ENCODE results near the gene CFAP97D1. TPM values are rescaled to one million over a fixed set of nuclear protein-coding genes. Genes with fewer than 3 reads are reported as not detected.

Gene CFAP97D1
- total RNA-seq, 2 donors from 2014 or later, result not detected

DNA sequence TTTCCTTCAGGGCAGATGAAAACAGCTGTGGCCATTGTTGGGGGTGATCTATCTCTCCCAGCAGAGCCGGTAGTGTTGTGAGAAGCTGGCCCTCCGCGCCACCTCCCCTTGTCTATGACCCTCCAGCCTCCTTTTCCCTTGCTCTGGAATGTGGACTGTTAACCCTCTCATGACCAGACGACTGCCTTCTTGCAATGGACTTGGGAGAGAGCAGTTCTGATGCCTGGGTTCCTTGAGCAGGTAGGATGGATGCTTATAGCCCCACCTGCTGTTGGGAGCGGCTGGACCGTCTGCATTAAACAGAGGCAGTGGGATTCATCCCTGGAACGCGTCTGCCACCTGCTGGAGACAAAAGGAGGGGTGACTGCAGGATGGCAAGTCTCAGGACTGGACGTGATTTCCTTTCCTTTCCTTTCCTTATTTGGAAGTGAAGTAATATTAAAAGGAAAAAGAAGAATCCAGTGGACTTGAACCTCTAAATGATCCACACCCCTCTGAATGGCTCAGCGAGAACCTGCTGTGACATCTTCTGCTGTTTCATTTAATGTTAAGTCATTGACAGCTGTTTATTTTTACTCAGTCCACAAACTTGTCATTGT is 19.9 kb upstream of the CFAP97D1 start:
- Mint-ChIP-seq H3K9me3 (no peaks in the 10 kb centered on the region), H3K27ac (no peak overlapping the region), H3K36me3 (no peaks in the 10 kb centered on the region)
- peak; percentile 94 to 96 for ATAC-seq
- DNase-seq (ENCODE audit: low spot score in 2 of 2), result peak; percentile 86 to 93

DNA sequence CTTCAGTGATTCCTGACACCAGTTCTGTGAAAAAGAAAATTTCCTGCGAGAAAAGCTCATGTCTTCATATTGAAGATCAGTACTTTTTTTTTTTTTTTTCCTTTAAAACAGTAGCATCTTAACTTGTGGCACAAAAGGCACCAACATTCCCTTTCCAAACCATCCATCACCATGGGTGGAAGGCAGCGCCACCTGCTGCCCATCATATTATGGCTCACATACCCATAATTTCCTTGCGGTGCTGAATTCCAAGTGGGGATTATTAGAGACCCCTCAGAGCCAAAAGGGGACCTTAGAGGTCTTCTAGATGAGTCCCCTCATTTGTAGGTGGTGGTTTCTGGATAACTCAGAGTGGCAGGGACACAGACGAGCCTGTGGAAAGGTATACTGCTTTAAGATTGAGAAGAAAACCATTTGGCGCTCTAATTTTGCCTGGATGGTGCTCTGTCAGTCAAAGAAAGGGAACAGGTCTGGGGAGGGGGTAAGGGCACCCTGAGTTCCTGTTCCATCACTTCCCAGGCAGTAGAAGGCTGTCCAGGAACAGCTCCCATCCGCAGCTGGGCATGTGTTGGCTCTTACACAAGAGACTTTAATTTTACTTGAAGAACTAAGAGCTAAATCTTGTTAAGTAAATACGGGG is 13.7 kb upstream of the CFAP97D1 start:
- Mint-ChIP-seq H3K36me3 (no peaks in the 10 kb centered on the region), H3K9me3 (no peaks in the 10 kb centered on the region), H3K27ac (no peak overlapping the region)
- ATAC-seq (no peak), DNase-seq (ENCODE audit: low spot score in 2 of 2) (peak in 1 of 2 donors; percentile 50)

DNA sequence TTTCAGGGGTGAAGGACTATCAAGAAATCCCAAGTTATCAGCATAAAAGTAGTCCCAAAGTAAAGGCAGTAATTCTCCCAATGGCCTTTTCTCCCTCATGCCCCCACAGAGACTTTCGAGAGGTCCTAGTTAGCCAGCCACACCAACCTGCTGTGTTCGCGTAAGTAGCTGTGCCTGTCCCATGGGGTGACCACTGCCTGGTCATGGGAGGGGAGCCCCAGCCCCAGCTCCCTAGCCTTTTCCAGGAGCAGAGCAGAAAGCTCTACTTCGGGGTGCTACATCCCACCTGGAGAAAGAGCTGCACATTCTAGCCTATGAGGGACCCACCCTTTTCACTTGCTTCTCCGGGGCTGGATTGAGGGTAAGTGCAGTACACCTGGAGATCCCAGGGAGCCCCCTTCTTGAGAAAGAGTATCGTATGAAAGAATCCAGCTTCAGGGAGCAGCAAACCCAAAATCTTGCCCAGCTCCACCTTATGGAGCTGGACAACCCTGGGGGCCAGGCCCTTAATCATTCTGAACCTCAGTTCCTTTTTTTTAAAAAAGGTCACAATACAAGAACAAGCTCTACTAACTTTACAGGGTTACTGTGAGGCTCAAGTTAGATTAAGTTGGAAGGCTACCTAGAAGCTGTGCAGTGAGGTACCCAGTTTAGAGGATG is 13.1 kb upstream of the CFAP97D1 start:
- Mint-ChIP-seq H3K36me3 (peaks cover 0 to under 1% of the 10 kb centered on the region in 2 donors), H3K9me3 (no peaks in the 10 kb centered on the region), H3K27ac (no peak overlapping the region)
- DNase-seq (ENCODE audit: low spot score in 2 of 2) (no peak), ATAC-seq (no peak)

DNA sequence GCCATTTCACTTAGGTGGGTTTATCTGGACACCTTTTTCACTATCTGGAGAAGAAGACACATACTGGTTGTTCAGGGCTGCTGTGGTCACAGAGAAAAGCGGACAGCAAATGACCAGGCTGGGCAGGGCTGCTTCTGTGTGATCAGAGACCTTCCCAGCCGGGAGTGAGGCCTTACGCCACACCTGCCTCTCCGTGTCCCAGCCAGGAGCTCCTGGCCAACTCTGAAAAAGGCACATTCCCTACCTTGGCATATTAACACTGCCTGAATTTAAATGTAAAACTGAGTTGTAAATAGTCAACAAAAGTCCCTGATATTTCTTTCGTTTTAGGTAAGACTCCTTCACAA is 12.5 kb upstream of the CFAP97D1 start:
- ATAC-seq (no peak), DNase-seq (ENCODE audit: low spot score in 2 of 2) (no peak)
- peaks cover 0 to 6% of the 10 kb centered on the region in 2 donors for H3K36me3 Mint-ChIP-seq
- H3K9me3 Mint-ChIP-seq, result no peaks in the 10 kb centered on the region
- no peak overlapping the region for H3K27ac Mint-ChIP-seq

DNA sequence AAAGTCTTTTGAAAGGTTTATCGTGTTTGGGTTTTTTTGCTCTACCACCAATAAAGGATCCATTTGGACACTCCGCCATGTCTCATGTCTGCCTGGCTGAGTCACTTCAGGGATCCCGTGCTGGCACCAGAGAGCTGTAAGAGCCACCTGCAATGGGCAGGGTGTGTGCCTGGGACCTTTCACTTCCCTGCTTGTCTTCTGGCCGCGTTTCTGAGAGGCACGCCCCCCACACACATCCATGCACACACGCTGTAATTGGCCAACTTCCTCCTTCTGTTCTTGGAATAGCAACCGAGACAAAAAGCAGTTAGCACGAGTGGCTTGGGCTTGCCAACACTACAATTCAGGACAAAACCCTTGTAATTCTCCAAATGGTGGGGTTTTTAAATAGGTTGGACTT is 11.9 kb upstream of the CFAP97D1 start:
- DNase-seq (ENCODE audit: low spot score in 2 of 2) (no peak), ATAC-seq (no peak)
- Mint-ChIP-seq H3K9me3 (no peaks in the 10 kb centered on the region), H3K36me3 (peaks cover 0 to 13% of the 10 kb centered on the region in 2 donors), H3K27ac (no peak overlapping the region)

- H3K9me3 Mint-ChIP-seq, result no peaks in the 10 kb centered on the region
- ATAC-seq (no peak), DNase-seq (ENCODE audit: low spot score in 2 of 2) (no peak)
- no peak overlapping the region for H3K27ac Mint-ChIP-seq
- H3K36me3 Mint-ChIP-seq, result peaks cover 0 to 17% of the 10 kb centered on the region in 2 donors
Observed at GRCh38 chr17:43768943-43769342, 11.3 kb upstream of the CFAP97D1 start.

DNA sequence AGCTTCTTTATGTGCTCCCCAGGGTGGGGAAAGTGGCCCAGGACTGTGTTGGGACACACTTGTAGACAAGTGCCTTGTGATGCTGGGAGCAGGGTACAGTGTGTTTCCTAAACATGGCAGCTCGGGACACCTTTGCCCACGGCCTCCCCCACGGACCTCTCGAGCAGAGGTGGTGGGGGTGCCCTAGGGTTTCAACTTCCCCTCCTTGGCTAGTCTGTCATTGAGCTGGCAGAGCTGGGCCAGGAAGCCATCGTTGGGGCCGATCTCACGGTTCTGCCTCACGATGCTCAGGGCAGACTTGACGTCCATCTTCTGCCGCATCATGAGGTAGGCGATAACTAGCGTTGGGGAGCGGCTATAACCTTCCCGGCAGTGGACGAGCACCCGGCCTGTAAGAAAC is 10.8 kb upstream of the CFAP97D1 start:
- Mint-ChIP-seq H3K9me3 (no peaks in the 10 kb centered on the region), H3K27ac (no peak overlapping the region), H3K36me3 (peaks cover 0 to 17% of the 10 kb centered on the region in 2 donors)
- no peak for ATAC-seq
- no peak for DNase-seq (ENCODE audit: low spot score in 2 of 2)

GRCh38 chr17:43769859-43770258 is 10.4 kb upstream of the CFAP97D1 start:
- ATAC-seq (no peak), DNase-seq (ENCODE audit: low spot score in 2 of 2) (no peak)
- H3K9me3 Mint-ChIP-seq, result no peaks in the 10 kb centered on the region
- peaks cover 0 to 17% of the 10 kb centered on the region in 2 donors for H3K36me3 Mint-ChIP-seq
- H3K27ac Mint-ChIP-seq, result no peak overlapping the region

DNA sequence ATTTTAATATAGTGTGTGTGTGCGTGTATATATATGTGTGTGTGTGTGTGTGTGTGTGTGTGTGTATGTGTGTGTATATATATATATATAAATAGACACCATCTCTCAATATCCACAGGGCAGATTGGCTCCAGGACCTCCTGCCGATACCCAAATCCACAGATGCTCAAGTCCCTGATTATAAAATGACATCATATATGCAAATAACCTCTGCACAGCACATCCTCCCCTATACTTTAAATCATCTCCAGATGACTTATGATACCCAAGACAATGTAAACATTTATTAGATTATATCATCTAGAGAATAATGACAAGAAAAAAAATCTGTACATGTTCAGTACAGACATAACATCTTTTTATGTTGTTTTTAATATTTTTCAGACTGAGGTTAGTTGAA is 9.3 kb upstream of the CFAP97D1 start:
- no peak overlapping the region for H3K27ac Mint-ChIP-seq
- H3K9me3 Mint-ChIP-seq, result no peaks in the 10 kb centered on the region
- H3K36me3 Mint-ChIP-seq, result peaks cover 0 to 17% of the 10 kb centered on the region in 2 donors
- ATAC-seq, result no peak
- DNase-seq (ENCODE audit: low spot score in 2 of 2), result no peak

GRCh38 chr17:43771463-43771862 is 8.8 kb upstream of the CFAP97D1 start:
- ATAC-seq, result no peak
- H3K36me3 Mint-ChIP-seq, result peaks cover 0 to 17% of the 10 kb centered on the region in 2 donors
- H3K27ac Mint-ChIP-seq, result no peak overlapping the region
- DNase-seq (ENCODE audit: low spot score in 2 of 2), result no peak
- no peaks in the 10 kb centered on the region for H3K9me3 Mint-ChIP-seq

DNA sequence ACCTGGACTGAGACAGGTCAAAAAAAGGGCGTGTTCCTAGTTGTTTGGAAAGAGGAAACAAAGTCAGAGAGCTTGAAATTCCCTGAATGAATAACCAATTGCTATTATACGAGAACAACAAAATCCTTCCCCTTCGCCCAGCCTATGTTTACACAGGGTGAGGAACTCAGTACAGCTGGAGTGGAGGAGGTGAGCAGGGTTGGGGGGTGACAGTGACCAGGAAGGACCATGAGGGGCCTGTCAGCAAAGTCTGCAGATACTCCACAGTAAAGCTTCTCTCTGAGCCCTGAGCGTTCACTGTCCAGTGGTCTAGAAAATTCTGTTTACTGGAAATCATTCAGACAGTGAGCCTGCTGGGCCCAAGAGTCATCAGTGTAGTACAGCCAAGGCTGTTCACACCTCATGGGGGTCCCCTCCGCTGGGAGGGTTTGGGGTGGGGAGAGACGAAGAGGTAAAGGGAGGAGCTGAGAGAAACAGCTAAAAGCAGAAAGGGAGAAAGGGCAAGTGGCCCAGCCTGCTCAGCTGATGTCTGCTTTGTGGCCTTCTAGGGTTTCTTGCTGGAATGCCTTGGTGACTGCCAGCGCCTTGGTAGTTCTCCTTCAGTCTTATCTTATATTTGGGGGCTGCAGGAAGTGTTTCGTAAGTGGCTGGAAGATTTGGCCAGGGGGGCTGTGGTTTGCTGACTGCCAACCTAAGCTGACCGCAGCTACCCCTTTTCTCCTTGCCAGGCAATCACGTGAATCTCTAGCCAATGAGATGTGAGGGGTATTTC is 7.2 kb upstream of the CFAP97D1 start:
- no peaks in the 10 kb centered on the region for H3K9me3 Mint-ChIP-seq
- no peak for DNase-seq (ENCODE audit: low spot score in 2 of 2)
- ATAC-seq, result no peak
- H3K36me3 Mint-ChIP-seq, result peaks cover 0 to 17% of the 10 kb centered on the region in 2 donors
- peak overlapping the region; percentile 36 to 79 for H3K27ac Mint-ChIP-seq

DNA sequence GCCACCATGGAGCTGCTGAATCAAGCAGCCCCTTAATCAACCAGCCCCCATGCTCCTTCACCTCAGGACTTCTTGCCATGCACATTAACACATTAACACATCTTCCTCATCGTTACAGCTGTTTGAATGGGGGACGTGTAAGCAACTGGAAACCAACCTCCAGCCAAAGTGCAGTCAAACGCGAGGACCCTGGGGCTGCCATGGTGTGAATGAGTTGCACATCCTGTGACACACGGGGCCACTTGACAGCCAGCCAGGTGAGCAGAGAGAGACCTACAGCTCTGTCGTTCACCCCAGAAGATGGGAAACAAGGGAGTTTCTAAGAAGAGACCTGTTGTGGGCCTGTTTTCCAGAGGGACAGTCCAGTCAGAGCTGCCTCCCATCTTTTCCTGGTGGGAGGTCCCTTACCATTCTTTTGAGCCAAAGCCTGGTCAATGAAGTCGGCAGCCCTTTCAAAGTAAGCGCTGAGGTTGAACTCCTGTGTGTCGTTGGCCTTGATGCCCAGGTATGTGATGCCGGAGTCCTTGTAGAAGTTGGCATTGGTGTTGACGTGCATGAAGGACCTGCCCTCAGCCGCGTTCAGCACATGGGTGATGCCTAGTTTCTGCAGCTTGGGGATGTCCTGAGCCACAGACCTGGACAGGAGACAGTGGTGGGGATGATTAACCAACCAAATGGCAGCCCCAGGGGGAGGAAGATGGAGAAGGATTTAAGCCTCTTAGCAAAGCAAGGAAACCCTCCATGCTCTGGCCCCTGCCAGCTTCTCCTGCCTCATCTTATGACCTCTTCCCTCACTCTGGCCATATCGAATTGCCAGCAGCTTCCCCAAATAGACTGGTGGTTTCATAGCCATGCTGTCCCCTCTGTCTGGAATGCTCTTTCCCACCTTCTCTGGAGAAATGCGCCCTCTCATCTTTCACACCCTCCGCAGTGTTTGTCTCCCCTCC is 5.7 kb upstream of the CFAP97D1 start:
- H3K9me3 Mint-ChIP-seq, result no peaks in the 10 kb centered on the region
- ATAC-seq (no peak), DNase-seq (ENCODE audit: low spot score in 2 of 2) (no peak)
- peak overlapping the region in 1 of 2 donors; percentile 81 for H3K27ac Mint-ChIP-seq
- H3K36me3 Mint-ChIP-seq, result peaks cover 4 to 17% of the 10 kb centered on the region in 2 donors

DNA sequence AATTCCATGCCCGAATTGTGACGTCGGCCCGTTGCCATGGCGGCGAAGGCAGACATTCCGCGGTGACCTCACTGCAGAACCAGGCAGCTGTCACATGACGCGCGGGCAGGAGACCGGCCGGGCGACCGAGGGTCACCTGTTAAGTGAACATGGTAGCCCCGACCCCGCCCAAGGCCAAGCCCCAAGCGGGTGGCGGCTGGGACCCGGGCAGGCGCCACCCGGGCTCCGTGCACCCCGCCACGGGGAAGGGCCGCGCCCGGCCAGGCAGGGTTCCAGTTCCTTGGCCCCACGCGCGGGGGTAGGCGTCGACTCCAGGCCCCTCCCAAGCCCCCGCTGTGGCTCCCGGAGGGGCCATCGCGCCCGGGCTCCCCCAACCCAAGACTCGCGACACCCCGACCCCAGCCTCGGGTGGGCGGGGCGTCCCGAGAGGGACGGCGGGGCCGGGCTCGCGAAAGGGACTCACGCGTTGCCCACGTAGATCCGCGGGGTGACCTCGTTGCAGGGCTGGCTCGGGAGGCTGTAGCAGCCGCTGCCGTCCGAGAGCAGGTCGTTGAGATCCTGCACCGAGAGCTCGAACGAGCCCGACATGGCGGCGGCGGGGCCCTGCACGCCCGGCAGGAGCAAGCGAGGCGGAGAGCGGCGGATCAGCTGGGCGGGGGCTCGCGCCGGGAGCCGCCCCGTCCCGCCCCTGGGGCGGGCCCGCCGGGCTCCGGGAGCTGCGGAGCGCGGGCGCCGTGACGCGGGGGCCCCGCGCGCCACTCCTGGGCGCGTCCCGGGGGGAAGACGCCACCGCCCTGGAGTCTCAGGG is 1.7 kb upstream of the CFAP97D1 start, which contains the start of gene DUSP3:
Gene DUSP3, minus strand, starts transcription at position 641 of the 808 bp plus-strand sequence. Its CDS starts 53 bp downstream, at position 588.
- DNase-seq (ENCODE audit: low spot score in 2 of 2) (peak; percentile 75 to 82), ATAC-seq (peak; percentile 94 to 98)
- Mint-ChIP-seq H3K27ac (peak within 1 kb of the TSS; percentile 68 to 85), H3K36me3 (peaks cover 3 to 4% of the 10 kb centered on the region in 2 donors), H3K9me3 (no peaks in the 10 kb centered on the region)

- H3K36me3 Mint-ChIP-seq, result peaks cover 0 to 4% of the 10 kb centered on the region in 2 donors
- H3K27ac Mint-ChIP-seq, result no peak overlapping the region
- ATAC-seq, result peak in 1 of 2 donors; percentile 8
- no peak for DNase-seq (ENCODE audit: low spot score in 2 of 2)
- H3K9me3 Mint-ChIP-seq, result no peaks in the 10 kb centered on the region
Observed at GRCh38 chr17:43779145-43780125, 800 bp upstream of the CFAP97D1 start.

Measured in activated naive CD4-positive, alpha-beta T cell treated with anti-CD3 and anti-CD28 coated beads, Interleukin-2, amount 50 U/mL, for 72 hours (primary cell).